Mesenteric fat pad (tissue), 1 donor: ENCODE results near the gene BPHL. TPM values are rescaled to one million over a fixed set of nuclear protein-coding genes. Genes with fewer than 3 reads are reported as not detected.
A peak's percentile ranks its signal among the peaks of the same experiment; 100 is the strongest.
"Not testable (repeated sequence)": the region's sequence is repeated elsewhere in the genome, so short reads cannot be mapped to it uniquely, and the experiment has no call there.

Experiments used
- DNase-seq: peaks from one replicate; pipeline ENCODE4 v3.0.0-alpha.2; 2020; ENCODE audit warnings: low spot score
- total RNA-seq: library from RNA; stranded (reverse); fragmentation: NEBNext Ultra II Directional; extraction: Animal tissue kit (Norgen Biotek cat#: 25700); gene quantifications from one replicate; pipeline ENCODE4 v1.2.1, GENCODE V29; 2021
- donor health status: DM: yes; HTN: yes; CAD: no.

The BPHL gene
- total RNA-seq, 1 donor from 2014 or later: 25.1 TPM

DNA sequence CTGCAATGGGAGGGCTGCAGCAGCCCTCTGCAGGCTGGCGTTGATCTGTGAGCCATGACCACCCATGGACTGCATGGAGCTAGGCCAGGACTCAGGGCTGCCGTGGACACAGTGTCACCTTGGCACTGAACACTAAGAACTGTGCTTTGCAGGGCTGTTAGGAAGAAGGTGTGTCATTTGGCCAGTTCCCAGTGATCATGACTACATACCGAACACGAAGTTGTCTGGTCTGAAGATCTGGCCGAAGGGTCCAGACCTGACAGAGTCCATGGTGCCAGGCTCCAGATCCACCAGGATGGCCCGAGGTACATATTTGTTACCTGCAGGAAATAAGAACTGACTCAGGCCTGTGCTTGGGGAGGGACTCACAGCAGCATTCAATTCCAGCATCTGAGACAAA, 36.9 kb downstream of the BPHL start:
- DNase-seq: not testable (repeated sequence)

DNA sequence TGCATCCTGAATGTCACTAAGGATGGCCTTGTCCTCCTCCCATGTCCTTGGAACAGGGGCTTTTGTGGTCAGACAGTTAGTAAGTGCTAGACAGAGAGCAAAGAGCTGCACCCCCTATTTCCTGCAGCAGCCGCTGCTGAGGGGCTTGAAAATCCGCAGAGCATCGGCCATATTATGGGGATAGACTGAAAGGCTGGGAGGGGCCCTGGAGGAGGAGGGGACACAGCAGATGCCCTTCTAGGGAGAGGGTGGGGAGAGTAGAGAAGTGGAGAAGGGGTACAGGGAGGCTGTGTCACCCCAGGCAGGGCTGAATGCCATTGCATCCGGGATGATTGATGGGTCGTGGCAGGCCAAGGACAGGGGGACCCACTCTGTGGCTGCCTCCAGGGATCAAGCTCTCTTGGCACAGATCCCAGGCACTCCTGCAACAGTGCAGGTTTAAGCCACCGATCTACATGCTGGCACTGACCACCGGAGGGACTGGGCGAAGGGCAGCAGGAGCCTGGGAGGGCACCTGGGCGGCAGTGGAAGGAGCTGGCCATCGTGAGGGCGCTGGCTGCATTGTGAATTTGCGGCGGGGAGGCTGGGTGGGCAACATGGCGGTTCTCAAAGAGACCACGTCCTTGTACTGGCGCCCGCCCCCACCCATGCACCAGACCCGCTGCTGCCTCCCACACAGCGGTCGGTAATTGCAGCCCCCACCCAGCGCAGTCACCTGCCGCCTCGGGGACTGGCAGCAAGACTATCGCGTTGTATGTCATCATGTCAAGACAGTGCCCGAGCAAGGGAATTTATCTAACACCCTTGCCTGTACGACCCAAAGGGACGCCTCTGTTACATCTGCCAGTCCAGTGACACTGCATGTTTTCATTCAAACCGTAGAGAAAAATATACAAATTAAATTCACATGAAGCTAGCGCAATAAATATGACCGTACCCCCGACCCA, 37.9 kb downstream of the BPHL start:
- not testable (repeated sequence) for DNase-seq

- peak; percentile 96 for DNase-seq
Observed at GRCh38 chr6:3157131-3157933, 38.8 kb downstream of the BPHL start, which contains the start of gene TUBB2A. TSS of gene TUBB2A (minus strand) at chr6:3157544. CDS start at chr6:3157463, 81 bp downstream.

DNA sequence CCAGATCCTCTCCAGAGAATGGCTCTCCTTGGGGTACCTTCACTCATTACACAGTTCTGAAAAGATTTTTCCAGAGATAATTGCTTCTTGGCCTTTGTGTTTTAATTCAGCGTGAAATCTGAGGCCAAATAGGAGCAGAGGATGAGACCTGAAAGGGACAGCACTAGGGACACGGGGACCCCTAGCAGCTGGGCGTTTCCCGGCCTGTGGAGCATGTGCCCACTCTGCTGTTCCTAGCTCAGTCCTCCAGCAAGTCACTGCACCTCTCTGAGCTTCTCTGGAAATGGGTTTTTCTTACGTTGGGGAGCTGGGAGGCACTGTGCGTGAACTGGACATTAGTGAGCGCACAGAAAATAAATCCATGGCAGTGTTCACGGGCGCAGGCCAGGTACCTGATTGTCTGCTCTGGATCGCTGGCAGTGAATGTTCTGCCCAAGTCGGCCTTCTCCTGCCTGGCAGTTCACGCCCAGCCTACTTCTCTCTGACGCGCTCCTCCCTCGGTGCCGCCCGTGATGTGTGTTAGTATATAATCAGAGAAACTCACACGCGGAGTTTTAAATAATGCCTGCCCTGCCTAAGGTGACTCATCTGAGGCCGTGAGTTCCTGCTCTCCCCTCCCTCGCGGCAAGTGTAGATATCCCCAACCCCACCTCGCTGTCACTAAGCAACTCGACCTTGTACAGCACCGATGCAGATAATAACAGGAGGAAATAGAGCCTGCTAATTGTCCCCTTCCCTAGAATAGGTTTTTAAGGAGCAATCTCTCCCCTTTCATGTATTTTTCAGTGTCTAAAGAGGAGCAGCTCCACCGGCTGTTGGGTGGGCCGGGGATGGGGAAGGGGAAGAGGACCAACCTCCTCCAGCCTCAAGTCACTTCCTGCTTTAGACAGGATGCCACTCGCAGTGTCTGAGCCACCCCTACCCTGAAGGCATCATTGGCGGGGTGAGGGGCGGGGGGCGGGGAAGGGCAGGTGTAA, 41.6 kb downstream of the BPHL start:
- DNase-seq: no peak

DNA sequence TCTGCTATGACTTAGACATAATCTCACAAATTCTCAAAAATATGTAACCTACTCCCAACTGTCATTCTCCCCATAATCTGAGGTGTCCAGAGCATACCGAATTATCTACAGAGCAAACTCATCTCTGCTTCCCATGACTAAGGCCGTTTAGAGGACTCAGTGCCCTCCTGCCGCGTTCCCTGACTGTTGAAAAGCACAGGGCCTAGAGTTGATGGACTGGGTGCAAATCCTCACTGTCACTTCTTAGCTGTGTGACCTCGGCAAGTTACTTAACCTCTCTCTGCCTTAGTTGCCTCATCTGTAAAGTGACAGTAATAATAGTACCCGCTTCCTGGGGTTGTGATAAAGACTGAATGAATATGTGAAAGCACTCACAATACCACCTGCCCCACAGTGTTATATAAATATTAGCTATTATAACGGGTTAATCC, 43.6 kb downstream of the BPHL start:
- DNase-seq: no peak

DNA sequence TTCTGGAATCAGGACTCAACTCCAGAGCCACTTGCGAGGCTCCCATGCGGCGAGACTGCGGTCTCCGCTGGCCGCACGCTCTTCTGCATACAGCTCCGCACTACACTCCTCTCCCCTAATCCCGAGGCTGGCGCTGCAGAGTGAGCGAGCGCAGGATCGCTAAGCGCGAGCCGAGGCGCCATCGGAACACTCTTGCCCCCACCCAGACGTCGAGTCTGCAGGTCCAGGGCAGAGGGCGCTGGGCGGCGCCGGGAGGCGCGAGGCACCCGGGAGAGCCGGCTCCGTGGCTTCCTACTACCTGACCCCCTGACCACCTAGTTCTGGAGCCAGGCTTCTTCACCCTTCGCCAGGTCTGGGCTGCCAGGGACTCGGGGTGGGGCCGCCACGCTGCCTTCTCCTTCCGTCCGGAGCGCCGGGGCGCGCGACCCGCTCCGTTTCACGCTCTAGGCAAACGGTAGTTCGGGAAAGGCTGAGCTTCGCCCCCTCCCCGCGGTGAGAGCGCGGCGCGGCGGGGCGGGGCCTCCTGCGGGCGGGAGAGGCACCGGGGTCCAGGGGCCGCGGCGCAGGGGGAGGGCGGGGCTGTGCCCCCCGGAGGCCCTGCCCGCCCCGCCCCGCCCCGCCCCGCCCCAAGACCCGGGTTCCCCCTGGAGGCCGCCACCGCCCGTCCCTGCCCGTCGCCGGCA, 44.2 kb downstream of the BPHL start:
- peak; percentile 91 for DNase-seq

- DNase-seq: no peak
Observed at GRCh38 chr6:3163248-3163594, 44.7 kb downstream of the BPHL start.

- DNase-seq: no peak
Observed at GRCh38 chr6:3164388-3164787, 45.9 kb downstream of the BPHL start.

- DNase-seq: no peak
Observed at GRCh38 chr6:3165631-3166534, 47.4 kb downstream of the BPHL start.

GRCh38 chr6:3166535-3167225, 48.2 kb downstream of the BPHL start:
- DNase-seq: not testable (repeated sequence)

- DNase-seq: not testable (repeated sequence)
Observed at GRCh38 chr6:3168046-3168445, 49.5 kb downstream of the BPHL start.

DNA sequence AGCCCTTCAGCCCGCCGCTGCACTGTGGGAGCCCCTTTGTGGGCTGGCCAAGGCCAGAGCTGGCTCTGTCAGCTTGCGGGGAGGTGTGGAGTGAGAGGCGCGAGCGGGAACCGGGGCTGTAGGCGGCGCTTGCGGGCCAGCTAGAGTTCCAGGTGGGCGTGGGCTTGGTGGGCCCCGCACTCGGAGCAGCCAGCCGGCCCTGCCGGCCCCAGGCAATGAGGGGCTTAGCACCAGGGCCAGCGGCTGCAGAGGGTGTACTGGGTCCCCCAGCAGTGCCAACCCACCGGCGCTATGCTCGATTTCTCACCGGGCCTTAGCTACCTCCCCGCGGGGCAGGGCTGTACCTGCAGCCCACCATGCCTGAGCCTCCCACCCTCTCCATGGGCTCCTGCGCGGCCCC, 52.2 kb downstream of the BPHL start:
- not testable (repeated sequence) for DNase-seq

- not testable (repeated sequence) for DNase-seq
Observed at GRCh38 chr6:3171313-3172175, 53.0 kb downstream of the BPHL start.

- DNase-seq: not testable (repeated sequence)
Observed at GRCh38 chr6:3172789-3173188, 54.3 kb downstream of the BPHL start.

- not testable (repeated sequence) for DNase-seq
Observed at GRCh38 chr6:3173636-3174089, 55.2 kb downstream of the BPHL start.

- DNase-seq: peak; percentile 28
Observed at GRCh38 chr6:3175715-3176402, 57.3 kb downstream of the BPHL start.
